A549 (cell line): ENCODE results near the gene GRIN2D. TPM values are rescaled to one million over a fixed set of nuclear protein-coding genes. Genes with fewer than 3 reads are reported as not detected.

ENCODE experiments used
- ATAC-seq, 2 experiments: fragments of 200-7000 bp in 1 of 2; fragments of >200 bp in 1 of 2; cut with Nextera tagmentation in 1 of 2; cut with Tn5 transposase in 1 of 2; 3 replicates each; pipeline versions ENCODE4 v1.8.0 to v1.9.1; 2018 to 2020; ENCODE audit warnings: mild to moderate bottlenecking in 1 of 2, moderate library complexity in 1 of 2
- CTCF ChIA-PET: fragments of 300-600 bp; sonication (Branson Sonifier 250); formaldehyde crosslinking; extraction: SDS; loops from one replicate; lab custom pipeline; 2021; ENCODE audit warnings: antibody characterized with exemption, inconsistent platforms; lab: Yijun Ruan, JAX
- POLR2A ChIA-PET: fragments of 350-600 bp; formaldehyde crosslinking; extraction: SDS; loops from one replicate; lab custom pipeline; 2021; ENCODE audit warnings: antibody characterized with exemption, inconsistent platforms; lab: Yijun Ruan, JAX
- DNase-seq, 2 experiments: peaks; one replicate each; pipeline versions ENCODE4 v3.0.0 to v3.0.0-alpha.2; 2011 to 2016; ENCODE audit warnings: low read depth in 1 of 2, low spot score in 1 of 2
- FAIRE-seq: peaks from 2 replicates; lab custom pipeline; 2011; peaks lifted over from hg19 to GRCh38; lab: Jason Lieb, UNC
- H3K27ac ChIP-seq, 2 experiments: fragments of >200 bp; sonication (Bioruptor Twin); formaldehyde crosslinking; 3 replicates each; pipeline ENCODE4 v1.5.1; 2016 to 2017
- H3K4me1 ChIP-seq: fragments of >200 bp; sonication (Bioruptor Twin); formaldehyde crosslinking; 3 replicates; pipeline ENCODE4 v1.6.1; 2016
- H3K4me2 ChIP-seq: fragments of >200 bp; sonication (Bioruptor Twin); formaldehyde crosslinking; 3 replicates; pipeline ENCODE4 v1.6.1; 2016
- H3K4me3 ChIP-seq: fragments of >200 bp; sonication (Bioruptor Twin); formaldehyde crosslinking; 3 replicates; pipeline ENCODE4 v1.5.1; 2016
- H3K9me3 ChIP-seq: fragments of >200 bp; sonication (Bioruptor Twin); formaldehyde crosslinking; 3 replicates; pipeline ENCODE4 v1.6.1; 2016
- BHLHE40 ChIP-seq: IDR thresholded peaks from 2 replicates; pipeline ENCODE4 v1.6.1; 2012; ENCODE audit warnings: low read depth, low read length, inconsistent platforms
- CHD4 ChIP-seq: fragments of 200-600 bp; sonication (generic); IDR thresholded peaks from 2 replicates; pipeline ENCODE4 v1.6.1; 2016; ENCODE audit warnings: antibody characterized with exemption, mild to moderate bottlenecking, borderline replicate concordance
- FOSL2 ChIP-seq, 2 experiments: fragments of 450-650 bp in 1 of 2; fragments of >200 bp in 1 of 2; sonication (Bioruptor Twin) in 1 of 2; formaldehyde crosslinking; IDR thresholded peaks; 2 replicates each; pipeline versions ENCODE4 v1.5.0 to v1.6.1; 2016 to 2020; ENCODE audit warnings: mild to moderate bottlenecking in 1 of 2, moderate library complexity in 1 of 2
- HEYL ChIP-seq: fragments of 250-450 bp; sonication (Bioruptor Pico); IDR thresholded peaks from 2 replicates; pipeline ENCODE4 v1.8.0; 2021; ENCODE audit warnings: mild to moderate bottlenecking, moderate library complexity
- HOXB13 ChIP-seq: fragments of 250-450 bp; sonication (Bioruptor Pico); IDR thresholded peaks from 2 replicates; pipeline ENCODE4 v1.5.0; 2020; ENCODE audit warnings: low read depth, mild to moderate bottlenecking, moderate library complexity
- HOXB5 ChIP-seq: fragments of 250-450 bp; sonication (Bioruptor Pico); IDR thresholded peaks from 2 replicates; pipeline ENCODE4 v1.5.0; 2020; ENCODE audit warnings: mild to moderate bottlenecking, moderate library complexity
- KDM5A ChIP-seq: fragments of 200-600 bp; sonication (generic); IDR thresholded peaks from 2 replicates; pipeline ENCODE4 v1.6.1; 2016; ENCODE audit warnings: antibody characterized with exemption, mild to moderate bottlenecking
- MAZ ChIP-seq: fragments of 150-350 bp; IDR thresholded peaks from 2 replicates; pipeline ENCODE4 v1.6.1; 2014; ENCODE audit warnings: antibody characterized with exemption, low read depth, low read length, borderline replicate concordance
- NFE2L2 ChIP-seq: fragments of 150-350 bp; conservative IDR thresholded peaks from 2 replicates; pipeline ENCODE4 v1.6.1; 2014; ENCODE audit warnings: low read length
- NR3C1 ChIP-seq: fragments of >200 bp; sonication (Bioruptor Twin); formaldehyde crosslinking; IDR thresholded peaks from 3 replicates; pipeline ENCODE4 v1.6.1; 2017
- POLR2A ChIP-seq: IDR thresholded peaks from 2 replicates; pipeline ENCODE4 v1.6.1; 2012; ENCODE audit warnings: mild to moderate bottlenecking, low read length
- POLR2AphosphoS2 ChIP-seq: conservative IDR thresholded peaks from 2 replicates; pipeline ENCODE4 v1.6.1; 2012; ENCODE audit warnings: low read length, improper control_type of control experiment, inconsistent platforms
- RAD21 ChIP-seq, 2 experiments: fragments of >200 bp in 1 of 2; sonication (Bioruptor Twin) in 1 of 2; formaldehyde crosslinking in 1 of 2; IDR thresholded peaks in 1 of 2; conservative IDR thresholded peaks in 1 of 2; 2 replicates in 1 of 2; 3 replicates in 1 of 2; pipeline ENCODE4 v1.6.1; 2012 to 2018; ENCODE audit warnings: inconsistent platforms in 1 of 2
- RNF2 ChIP-seq: fragments of 200-600 bp; sonication (generic); IDR thresholded peaks from 2 replicates; pipeline ENCODE4 v1.6.1; 2016; ENCODE audit warnings: low read depth, mild to moderate bottlenecking, antibody characterized with exemption, moderate library complexity, borderline replicate concordance
- TP53 ChIP-seq: fragments of 250-450 bp; sonication (Bioruptor Pico); IDR thresholded peaks from 2 replicates; pipeline ENCODE4 v1.5.0; 2021; ENCODE audit warnings: mild to moderate bottlenecking, moderate library complexity
- ZC3H11A ChIP-seq: fragments of 450-650 bp; IDR thresholded peaks from 2 replicates; pipeline ENCODE4 v1.6.1; 2014; ENCODE audit warnings: antibody characterized with exemption, mild to moderate bottlenecking
- WGBS: methylation state at CpG from one replicate; pipeline ENCODE4 v1.1.6; 2017; ENCODE audit errors: missing lambda C conversion rate; 5-methylcytosine and 5-hydroxymethylcytosine counted together
- polyA plus RNA-seq, 4 experiments: library from polyadenylated mRNA; depleted of rRNA in 3 of 4; stranded (reverse); fragments of >200 nt; fragmentation: RNase III in 1 of 4; extraction: RNeasy Plus Mini Kit Qiagen cat#74134 plus additional on column Dnase treatment in 1 of 4; gene quantifications; 2 replicates in 3 of 4; 3 replicates in 1 of 4; pipeline ENCODE4 v1.2.3, GENCODE V29; 2011 to 2017
- TF ChIP-seq, protein P1 (sequence below): IDR thresholded peaks from 2 replicates; pipeline ENCODE4 v1.6.1; 2012; ENCODE audit warnings: low read depth, borderline replicate concordance
- TF ChIP-seq, protein P2 (sequence below): IDR thresholded peaks from 2 replicates; pipeline ENCODE4 v1.6.1; 2012
- TF ChIP-seq, protein P3 (sequence below): fragments of 250-450 bp; sonication (Bioruptor Pico); IDR thresholded peaks from 2 replicates; pipeline ENCODE4 v1.5.0; 2020; ENCODE audit warnings: low read depth, mild to moderate bottlenecking, moderate library complexity
- TF ChIP-seq, protein P4 (sequence below): fragments of 250-450 bp; sonication (Bioruptor Pico); IDR thresholded peaks from 2 replicates; pipeline ENCODE4 v1.5.0; 2021; ENCODE audit warnings: mild to moderate bottlenecking, moderate library complexity, borderline replicate concordance
- TF ChIP-seq, protein P5 (sequence below): fragments of >200 bp; sonication (Bioruptor Twin); formaldehyde crosslinking; IDR thresholded peaks from 3 replicates; pipeline ENCODE4 v1.5.1; 2016
- TF ChIP-seq, protein P6 (sequence below): fragments of 200-600 bp; sonication (generic); IDR thresholded peaks from 2 replicates; pipeline ENCODE4 v1.6.1; 2016; ENCODE audit warnings: antibody characterized with exemption, mild to moderate bottlenecking, moderate library complexity

Gene GRIN2D
- polyA plus RNA-seq, 2 of the 4 experiments (the other 2 are of a cell fraction), result 2.6 to 6.3 TPM

DNA sequence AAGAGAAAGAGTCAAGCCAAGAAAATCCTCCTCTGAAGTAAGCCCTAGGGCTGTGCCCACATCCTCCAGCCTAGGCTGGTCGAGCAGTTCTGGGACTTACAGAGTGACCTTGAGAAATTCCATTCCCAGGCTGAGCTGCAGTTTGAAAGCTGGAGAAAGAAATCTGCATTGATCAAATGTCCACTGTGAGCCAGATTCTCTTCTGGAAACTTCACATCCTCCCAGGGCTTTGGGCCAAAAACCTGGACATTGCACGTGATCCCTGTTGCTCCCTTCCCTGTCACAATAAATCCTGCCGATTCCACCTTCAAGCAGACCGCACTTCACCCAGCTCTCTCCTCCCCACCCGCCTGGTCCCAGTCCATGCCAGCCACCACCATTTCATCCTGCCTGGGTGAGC lies 45.4 kb upstream of the GRIN2D start (continued):
- TF ChIP-seq, protein P1, sequence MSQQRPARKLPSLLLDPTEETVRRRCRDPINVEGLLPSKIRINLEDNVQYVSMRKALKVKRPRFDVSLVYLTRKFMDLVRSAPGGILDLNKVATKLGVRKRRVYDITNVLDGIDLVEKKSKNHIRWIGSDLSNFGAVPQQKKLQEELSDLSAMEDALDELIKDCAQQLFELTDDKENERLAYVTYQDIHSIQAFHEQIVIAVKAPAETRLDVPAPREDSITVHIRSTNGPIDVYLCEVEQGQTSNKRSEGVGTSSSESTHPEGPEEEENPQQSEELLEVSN, result no peak
- TF ChIP-seq NFE2L2, result no peak
- TF ChIP-seq, protein P2, sequence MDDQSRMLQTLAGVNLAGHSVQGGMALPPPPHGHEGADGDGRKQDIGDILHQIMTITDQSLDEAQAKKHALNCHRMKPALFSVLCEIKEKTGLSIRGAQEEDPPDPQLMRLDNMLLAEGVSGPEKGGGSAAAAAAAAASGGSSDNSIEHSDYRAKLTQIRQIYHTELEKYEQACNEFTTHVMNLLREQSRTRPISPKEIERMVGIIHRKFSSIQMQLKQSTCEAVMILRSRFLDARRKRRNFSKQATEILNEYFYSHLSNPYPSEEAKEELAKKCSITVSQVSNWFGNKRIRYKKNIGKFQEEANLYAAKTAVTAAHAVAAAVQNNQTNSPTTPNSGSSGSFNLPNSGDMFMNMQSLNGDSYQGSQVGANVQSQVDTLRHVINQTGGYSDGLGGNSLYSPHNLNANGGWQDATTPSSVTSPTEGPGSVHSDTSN, result no peak
- no peak for TF ChIP-seq FOSL2 (IDR thresholded peaks at IDR 0.05)
- no peak for TF ChIP-seq FOSL2 (CRISPR knock-in tag; IDR thresholded peaks at IDR 0.05)
- TF ChIP-seq, protein P3, sequence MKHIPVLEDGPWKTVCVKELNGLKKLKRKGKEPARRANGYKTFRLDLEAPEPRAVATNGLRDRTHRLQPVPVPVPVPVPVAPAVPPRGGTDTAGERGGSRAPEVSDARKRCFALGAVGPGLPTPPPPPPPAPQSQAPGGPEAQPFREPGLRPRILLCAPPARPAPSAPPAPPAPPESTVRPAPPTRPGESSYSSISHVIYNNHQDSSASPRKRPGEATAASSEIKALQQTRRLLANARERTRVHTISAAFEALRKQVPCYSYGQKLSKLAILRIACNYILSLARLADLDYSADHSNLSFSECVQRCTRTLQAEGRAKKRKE, result no peak
- no peak for TF ChIP-seq RNF2
- no peak for TF ChIP-seq KDM5A
- TF ChIP-seq ZC3H11A, result no peak

DNA sequence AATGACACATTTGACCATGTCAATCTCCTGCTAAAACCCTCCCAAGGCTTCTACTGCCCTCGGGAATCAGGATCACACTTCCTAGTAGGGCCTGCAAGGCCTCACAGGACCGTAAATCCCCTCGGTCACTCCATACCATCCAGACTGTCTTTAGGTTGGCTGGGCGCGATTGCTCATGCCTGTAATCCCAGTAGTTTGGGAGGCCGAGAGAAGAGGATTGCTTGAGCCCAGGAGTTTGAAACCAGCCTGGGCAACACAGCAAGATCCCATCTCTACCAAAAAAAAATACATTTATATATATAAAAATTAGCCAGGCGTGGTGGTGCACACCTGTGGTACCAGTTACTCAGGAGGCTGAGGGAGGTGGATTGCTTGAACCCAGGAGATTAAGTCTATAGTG lies 44.7 kb upstream of the GRIN2D start:
- H3K27ac ChIP-seq, result no peak overlapping the region
- TF ChIP-seq, protein P4, sequence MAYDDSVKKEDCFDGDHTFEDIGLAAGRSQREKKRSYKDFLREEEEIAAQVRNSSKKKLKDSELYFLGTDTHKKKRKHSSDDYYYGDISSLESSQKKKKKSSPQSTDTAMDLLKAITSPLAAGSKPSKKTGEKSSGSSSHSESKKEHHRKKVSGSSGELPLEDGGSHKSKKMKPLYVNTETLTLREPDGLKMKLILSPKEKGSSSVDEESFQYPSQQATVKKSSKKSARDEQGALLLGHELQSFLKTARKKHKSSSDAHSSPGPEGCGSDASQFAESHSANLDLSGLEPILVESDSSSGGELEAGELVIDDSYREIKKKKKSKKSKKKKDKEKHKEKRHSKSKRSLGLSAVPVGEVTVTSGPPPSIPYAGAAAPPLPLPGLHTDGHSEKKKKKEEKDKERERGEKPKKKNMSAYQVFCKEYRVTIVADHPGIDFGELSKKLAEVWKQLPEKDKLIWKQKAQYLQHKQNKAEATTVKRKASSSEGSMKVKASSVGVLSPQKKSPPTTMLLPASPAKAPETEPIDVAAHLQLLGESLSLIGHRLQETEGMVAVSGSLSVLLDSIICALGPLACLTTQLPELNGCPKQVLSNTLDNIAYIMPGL (CRISPR knock-in tag), result no peak
- TF ChIP-seq RAD21 (conservative IDR thresholded peaks at IDR 0.05 in 1 of 2, IDR thresholded peaks at IDR 0.05 in 1 of 2) (no peak), NR3C1 (no peak), HOXB13 (CRISPR knock-in tag) (no peak), HEYL (no peak), BHLHE40 (no peak), TP53 (CRISPR knock-in tag) (no peak), HOXB5 (no peak), POLR2AphosphoS2 (no peak)
- TF ChIP-seq, protein P1, result no peak
- FAIRE-seq (no peak), DNase-seq (no peak), ATAC-seq (no peak)
- H3K4me3 ChIP-seq, result no peak overlapping the region
- POLR2A ChIA-PET, result no interaction called here
- no peaks in the 10 kb centered on the region for H3K9me3 ChIP-seq
- peaks cover 6% of the 10 kb centered on the region for H3K4me1 ChIP-seq
- no peak overlapping the region for H3K4me2 ChIP-seq
- CTCF ChIA-PET, result interaction anchor here (1.1 to 17.4 kb wide), 6 partner anchors 12 to 240 kb away, joined by 3 to 224 read pairs (median 4); partner anchors contain the start of gene KDELR1
- 90% methylated on average over 7 of the region's 7 CpGs for WGBS

DNA sequence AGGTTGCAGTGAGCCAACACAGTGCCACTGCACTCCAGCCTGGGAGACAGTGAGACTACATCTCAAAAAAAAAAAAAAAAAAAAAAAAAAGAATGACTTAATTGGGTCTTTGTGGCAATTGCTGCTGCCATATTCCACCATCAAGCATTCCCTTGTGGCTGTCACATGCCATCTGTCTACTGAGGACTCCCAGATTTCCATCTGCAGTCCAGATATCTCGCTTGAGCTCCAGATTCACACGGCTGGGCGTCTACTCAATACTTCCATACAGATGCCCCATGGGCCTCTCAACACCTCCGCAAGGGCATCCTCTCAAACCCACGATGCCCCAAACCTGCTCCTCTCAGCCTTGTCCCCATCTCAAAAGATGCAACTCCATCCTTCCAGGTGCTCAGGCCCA lies 42.6 kb upstream of the GRIN2D start:
- no peak overlapping the region for H3K4me3 ChIP-seq
- ATAC-seq (no peak; a peak in 1 of 6 replicates), FAIRE-seq (no peak), DNase-seq (no peak)
- no peak overlapping the region for H3K4me2 ChIP-seq
- peaks cover 27% of the 10 kb centered on the region for H3K4me1 ChIP-seq
- 93% methylated on average over 5 of the region's 5 CpGs for WGBS
- no peaks in the 10 kb centered on the region for H3K9me3 ChIP-seq
- CTCF ChIA-PET, result interaction anchor here (0.6 to 17.4 kb wide), 32 partner anchors 8 to 659 kb away, joined by 3 to 224 read pairs (median 4); partner anchors contain the start of genes GRIN2D and KDELR1
- POLR2A ChIA-PET, result interaction anchor here (0.7 to 1.5 kb wide), 3 partner anchors 13 to 48 kb away, joined by 3 read pairs; partner anchors contain the start of genes SYNGR4 and TMEM143
- H3K27ac ChIP-seq, result peak overlapping the region in 1 of 2 experiments; percentile 27; a peak in 3 of 6 replicates
- TF ChIP-seq CHD4 (no peak), MAZ (no peak), POLR2A (no peak)
- TF ChIP-seq, protein P5, sequence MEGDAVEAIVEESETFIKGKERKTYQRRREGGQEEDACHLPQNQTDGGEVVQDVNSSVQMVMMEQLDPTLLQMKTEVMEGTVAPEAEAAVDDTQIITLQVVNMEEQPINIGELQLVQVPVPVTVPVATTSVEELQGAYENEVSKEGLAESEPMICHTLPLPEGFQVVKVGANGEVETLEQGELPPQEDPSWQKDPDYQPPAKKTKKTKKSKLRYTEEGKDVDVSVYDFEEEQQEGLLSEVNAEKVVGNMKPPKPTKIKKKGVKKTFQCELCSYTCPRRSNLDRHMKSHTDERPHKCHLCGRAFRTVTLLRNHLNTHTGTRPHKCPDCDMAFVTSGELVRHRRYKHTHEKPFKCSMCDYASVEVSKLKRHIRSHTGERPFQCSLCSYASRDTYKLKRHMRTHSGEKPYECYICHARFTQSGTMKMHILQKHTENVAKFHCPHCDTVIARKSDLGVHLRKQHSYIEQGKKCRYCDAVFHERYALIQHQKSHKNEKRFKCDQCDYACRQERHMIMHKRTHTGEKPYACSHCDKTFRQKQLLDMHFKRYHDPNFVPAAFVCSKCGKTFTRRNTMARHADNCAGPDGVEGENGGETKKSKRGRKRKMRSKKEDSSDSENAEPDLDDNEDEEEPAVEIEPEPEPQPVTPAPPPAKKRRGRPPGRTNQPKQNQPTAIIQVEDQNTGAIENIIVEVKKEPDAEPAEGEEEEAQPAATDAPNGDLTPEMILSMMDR, result no peak
- TF ChIP-seq, protein P6, sequence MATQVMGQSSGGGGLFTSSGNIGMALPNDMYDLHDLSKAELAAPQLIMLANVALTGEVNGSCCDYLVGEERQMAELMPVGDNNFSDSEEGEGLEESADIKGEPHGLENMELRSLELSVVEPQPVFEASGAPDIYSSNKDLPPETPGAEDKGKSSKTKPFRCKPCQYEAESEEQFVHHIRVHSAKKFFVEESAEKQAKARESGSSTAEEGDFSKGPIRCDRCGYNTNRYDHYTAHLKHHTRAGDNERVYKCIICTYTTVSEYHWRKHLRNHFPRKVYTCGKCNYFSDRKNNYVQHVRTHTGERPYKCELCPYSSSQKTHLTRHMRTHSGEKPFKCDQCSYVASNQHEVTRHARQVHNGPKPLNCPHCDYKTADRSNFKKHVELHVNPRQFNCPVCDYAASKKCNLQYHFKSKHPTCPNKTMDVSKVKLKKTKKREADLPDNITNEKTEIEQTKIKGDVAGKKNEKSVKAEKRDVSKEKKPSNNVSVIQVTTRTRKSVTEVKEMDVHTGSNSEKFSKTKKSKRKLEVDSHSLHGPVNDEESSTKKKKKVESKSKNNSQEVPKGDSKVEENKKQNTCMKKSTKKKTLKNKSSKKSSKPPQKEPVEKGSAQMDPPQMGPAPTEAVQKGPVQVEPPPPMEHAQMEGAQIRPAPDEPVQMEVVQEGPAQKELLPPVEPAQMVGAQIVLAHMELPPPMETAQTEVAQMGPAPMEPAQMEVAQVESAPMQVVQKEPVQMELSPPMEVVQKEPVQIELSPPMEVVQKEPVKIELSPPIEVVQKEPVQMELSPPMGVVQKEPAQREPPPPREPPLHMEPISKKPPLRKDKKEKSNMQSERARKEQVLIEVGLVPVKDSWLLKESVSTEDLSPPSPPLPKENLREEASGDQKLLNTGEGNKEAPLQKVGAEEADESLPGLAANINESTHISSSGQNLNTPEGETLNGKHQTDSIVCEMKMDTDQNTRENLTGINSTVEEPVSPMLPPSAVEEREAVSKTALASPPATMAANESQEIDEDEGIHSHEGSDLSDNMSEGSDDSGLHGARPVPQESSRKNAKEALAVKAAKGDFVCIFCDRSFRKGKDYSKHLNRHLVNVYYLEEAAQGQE, result no peak
